SK-N-SH (cell line): ENCODE measurements around the gene TNN. TPM values are rescaled to one million over a fixed set of nuclear protein-coding genes. Genes with fewer than 3 reads are reported as not detected.

Experiments used
- CTCF ChIA-PET: fragments of 300-600, 350-600 bp; formaldehyde crosslinking; extraction: SDS; loops from one replicate; lab custom pipeline; 2021; lab: Yijun Ruan, JAX
- POLR2A ChIA-PET: fragments of 350-600 bp; sonication (Branson Sonifier 250); formaldehyde crosslinking; extraction: SDS; loops from one replicate; lab custom pipeline; 2020; ENCODE audit warnings: antibody characterized with exemption, inconsistent platforms; lab: Yijun Ruan, JAX
- DNase-seq: peaks from one replicate; pipeline ENCODE4 v3.0.0; 2012
- H2AFZ ChIP-seq: fragments of 200-600 bp; sonication (generic); 2 replicates; pipeline ENCODE4 v1.8.1; 2016; ENCODE audit warnings: antibody characterized with exemption, mild to moderate bottlenecking, low read depth
- H3F3A ChIP-seq: fragments of 200-600 bp; sonication (generic); replicated peaks from 2 replicates; pipeline ENCODE3; 2016; ENCODE audit warnings: antibody characterized with exemption, mild to moderate bottlenecking; ENCODE audit not compliant: insufficient read depth
- H3K27ac ChIP-seq, 2 experiments: fragments of 200-500 bp in 1 of 2; fragments of 200-600 bp in 1 of 2; sonication (Bioruptor generic) in 1 of 2; sonication (generic), shearing (Covaris generic) in 1 of 2; 2 replicates each; pipeline versions ENCODE4 v1.5.1 to v1.6.1; 2014 to 2016; ENCODE audit warnings: low read depth in 2 of 2, inconsistent platforms in 1 of 2, low read length in 1 of 2, mild to moderate bottlenecking in 1 of 2, mixed read lengths in 1 of 2
- H3K27me3 ChIP-seq: fragments of 200-600 bp; sonication (generic), shearing (Covaris generic); 2 replicates; pipeline ENCODE4 v1.6.1; 2016; ENCODE audit warnings: mixed run types; ENCODE audit not compliant: insufficient read depth
- H3K36me3 ChIP-seq, 2 experiments: fragments of 200-500 bp in 1 of 2; fragments of 200-600 bp in 1 of 2; sonication (Bioruptor generic) in 1 of 2; sonication (generic) in 1 of 2; replicated peaks in 1 of 2; 2 replicates each; pipeline versions ENCODE3 to v1.5.1; 2014 to 2016; ENCODE audit warnings: low read length in 1 of 2, mild to moderate bottlenecking in 1 of 2; ENCODE audit not compliant: insufficient read depth in 2 of 2, control insufficient read depth in 1 of 2
- H3K4me1 ChIP-seq, 2 experiments: fragments of 200-500 bp in 1 of 2; fragments of 200-600 bp in 1 of 2; sonication (Bioruptor generic) in 1 of 2; sonication (generic), shearing (Covaris generic) in 1 of 2; 2 replicates each; pipeline versions ENCODE4 v1.5.1 to v1.6.1; 2014 to 2016; ENCODE audit warnings: low read depth in 1 of 2, low read length in 1 of 2, mixed run types in 1 of 2; ENCODE audit not compliant: insufficient read depth in 2 of 2, control insufficient read depth in 1 of 2
- H3K4me2 ChIP-seq: fragments of 200-600 bp; sonication (generic), shearing (Covaris generic); 2 replicates; pipeline ENCODE4 v1.6.1; 2017; ENCODE audit warnings: mixed run types
- H3K4me3 ChIP-seq, 2 experiments: fragments of 200-500 bp in 1 of 2; fragments of 200-600 bp in 1 of 2; sonication (Bioruptor generic) in 1 of 2; sonication (generic), shearing (Covaris generic) in 1 of 2; 2 replicates each; pipeline versions ENCODE4 v1.5.1 to v1.8.1; 2014 to 2016; ENCODE audit warnings: low read depth in 2 of 2, inconsistent platforms in 1 of 2, low read length in 1 of 2, mild to moderate bottlenecking in 1 of 2, mixed read lengths in 1 of 2, moderate library complexity in 1 of 2
- H3K79me2 ChIP-seq: fragments of 200-600 bp; sonication (generic); 2 replicates; pipeline ENCODE4 v1.8.1; 2017; ENCODE audit warnings: mild to moderate bottlenecking; ENCODE audit not compliant: insufficient read depth
- H3K9ac ChIP-seq: fragments of 200-600 bp; sonication (generic); 2 replicates; pipeline ENCODE4 v1.6.1; 2017; ENCODE audit warnings: mixed run types
- H3K9me2 ChIP-seq: fragments of 200-600 bp; sonication (generic); 2 replicates; pipeline ENCODE4 v1.6.1; 2017; ENCODE audit warnings: mixed run types
- H3K9me3 ChIP-seq: fragments of 200-600 bp; sonication (generic); 2 replicates; pipeline ENCODE4 v1.6.1; 2017; ENCODE audit warnings: mixed run types, mild to moderate bottlenecking, moderate library complexity
- H4K20me1 ChIP-seq: fragments of 200-600 bp; sonication (generic); 2 replicates; pipeline ENCODE4 v1.6.1; 2017; ENCODE audit warnings: mild to moderate bottlenecking, mixed run types; ENCODE audit not compliant: insufficient read depth
- CHD2 ChIP-seq: fragments of 150-350 bp; IDR thresholded peaks from 2 replicates; pipeline ENCODE4 v1.6.1; 2018; ENCODE audit warnings: low read length; ENCODE audit not compliant: partially characterized antibody
- ELF1 ChIP-seq: IDR thresholded peaks from 2 replicates; pipeline ENCODE4 v1.4.0; 2012
- EP300 ChIP-seq, 2 experiments: IDR thresholded peaks; 2 replicates each; pipeline versions ENCODE4 v1.4.0 to v1.6.1; 2012; ENCODE audit warnings: borderline replicate concordance in 1 of 2, low read depth in 1 of 2, low read length in 1 of 2
- EZH2phosphoT487 ChIP-seq: fragments of 200-600 bp; sonication (generic); IDR thresholded peaks from 2 replicates; pipeline ENCODE4 v1.6.1; 2017; ENCODE audit warnings: low read depth, mixed run types, mild to moderate bottlenecking, antibody characterized with exemption, moderate library complexity, borderline replicate concordance
- FOSL2 ChIP-seq: IDR thresholded peaks from 2 replicates; pipeline ENCODE4 v1.4.0; 2012; ENCODE audit warnings: low read depth, mild to moderate bottlenecking, moderate library complexity, borderline replicate concordance
- FOXM1 ChIP-seq: IDR thresholded peaks from 2 replicates; pipeline ENCODE4 v1.4.0; 2012; ENCODE audit warnings: low read depth, mild to moderate bottlenecking
- GABPA ChIP-seq: IDR thresholded peaks from 2 replicates; pipeline ENCODE4 v1.4.0; 2012; ENCODE audit warnings: low read depth, mild to moderate bottlenecking
- GATA2 ChIP-seq: sonication (generic); formaldehyde crosslinking; IDR thresholded peaks from 2 replicates; pipeline ENCODE4 v1.5.0; 2020; ENCODE audit warnings: mild to moderate bottlenecking, missing genetic modification reagents
- JUND ChIP-seq: IDR thresholded peaks from 2 replicates; pipeline ENCODE4 v1.4.0; 2012
- MAX ChIP-seq: IDR thresholded peaks from 2 replicates; pipeline ENCODE4 v1.4.0; 2012; ENCODE audit warnings: low read depth
- MEF2A ChIP-seq: IDR thresholded peaks from 2 replicates; pipeline ENCODE4 v1.4.0; 2012; ENCODE audit warnings: low read depth, borderline replicate concordance
- NRF1 ChIP-seq: IDR thresholded peaks from 2 replicates; pipeline ENCODE4 v1.6.1; 2012; ENCODE audit warnings: low read depth, mild to moderate bottlenecking, low read length
- PBX3 ChIP-seq: IDR thresholded peaks from 2 replicates; pipeline ENCODE4; 2012
- RAD21 ChIP-seq: IDR thresholded peaks from 2 replicates; pipeline ENCODE4 v1.6.1; 2012; ENCODE audit warnings: mild to moderate bottlenecking, low read length
- RFX5 ChIP-seq: IDR thresholded peaks from 2 replicates; pipeline ENCODE4 v1.6.1; 2012; ENCODE audit warnings: mild to moderate bottlenecking, improper control_type of control experiment, low read length
- RXRA ChIP-seq: IDR thresholded peaks from 2 replicates; pipeline ENCODE4 v1.4.0; 2012; ENCODE audit warnings: low read depth, mild to moderate bottlenecking, borderline replicate concordance
- SMC3 ChIP-seq: IDR thresholded peaks from 2 replicates; pipeline ENCODE4 v1.6.1; 2012; ENCODE audit warnings: low read depth, low read length, improper control_type of control experiment
- TAF1 ChIP-seq: IDR thresholded peaks from 2 replicates; pipeline ENCODE4 v1.6.1; 2012; ENCODE audit warnings: low read depth, mild to moderate bottlenecking, low read length, moderate library complexity, borderline replicate concordance
- TCF12 ChIP-seq: IDR thresholded peaks from 2 replicates; pipeline ENCODE4 v1.4.0; 2012
- WGBS: methylation state at CpG from one replicate; pipeline ENCODE4 v1.1.6; 2017; ENCODE audit warnings: low lambda C conversion rate; 5-methylcytosine and 5-hydroxymethylcytosine counted together
- polyA plus RNA-seq, 3 experiments: library from polyadenylated mRNA; depleted of rRNA; stranded (reverse); fragments of >200 nt; gene quantifications; 2 replicates each; pipeline ENCODE4 v1.2.3, GENCODE V29; 2012
- TF ChIP-seq, protein P1 (sequence below): fragments of 150-350 bp; IDR thresholded peaks from 2 replicates; pipeline ENCODE4 v1.6.1; 2016; ENCODE audit warnings: mild to moderate bottlenecking, low read depth, low read length
- TF ChIP-seq, protein P2 (sequence below): IDR thresholded peaks from 2 replicates; pipeline ENCODE4 v1.4.0; 2012; ENCODE audit warnings: low read depth, borderline replicate concordance

The TNN gene
- polyA plus RNA-seq, 1 of the 3 experiments (the other 2 are of a cell fraction): not detected

DNA sequence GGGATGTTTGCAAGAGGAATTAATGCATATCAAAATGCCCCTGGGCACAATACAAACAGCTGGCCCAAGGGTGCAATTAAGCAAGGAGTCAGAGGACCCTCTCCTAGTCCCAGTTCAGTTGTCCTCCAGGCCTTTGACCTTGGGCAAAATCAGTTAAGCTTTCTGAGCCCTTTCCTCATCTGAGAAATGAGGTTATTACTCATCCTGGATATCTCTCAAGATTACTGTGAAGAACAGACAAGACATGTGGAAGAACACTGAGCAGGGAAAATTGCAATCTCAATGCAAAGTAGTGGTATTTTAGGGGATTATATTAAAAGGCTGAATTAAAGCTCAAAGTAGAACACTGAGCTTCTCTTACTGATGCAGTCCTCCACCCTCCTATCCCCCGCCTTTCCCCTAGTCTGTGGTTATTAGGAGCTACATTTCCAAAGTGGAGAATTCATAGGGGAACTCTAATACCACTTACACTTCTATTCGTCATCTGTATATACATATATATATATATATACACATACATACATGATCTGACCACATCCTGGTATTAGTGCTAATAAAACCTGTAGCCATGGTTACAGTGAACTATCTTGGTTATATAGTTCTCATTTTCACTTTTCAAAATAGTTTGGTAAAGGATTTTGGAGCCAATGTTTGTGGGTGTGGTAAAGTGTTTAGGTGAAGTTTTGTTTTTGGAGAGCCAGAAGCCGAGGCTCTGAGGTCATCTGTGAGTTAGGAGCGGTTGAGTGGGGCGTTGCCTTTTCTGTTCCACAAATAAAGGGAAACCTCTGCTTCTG lies 106.9 kb downstream of the TNN start:
- Histone ChIP-seq H3K36me3 (no peaks in the 10 kb centered on the region), H3K4me3 (no peak overlapping the region), H3K9ac (no peak overlapping the region), H3K4me2 (no peak overlapping the region), H3K79me2 (no peaks in the 10 kb centered on the region), H3K9me2 (no peaks in the 10 kb centered on the region), H3K27ac (no peak overlapping the region), H3K27me3 (no peaks in the 10 kb centered on the region), H3K9me3 (no peaks in the 10 kb centered on the region), H4K20me1 (no peaks in the 10 kb centered on the region), H3F3A (no peaks in the 10 kb centered on the region), H2AFZ (no peak overlapping the region), H3K4me1 (peaks cover 0 to 2% of the 10 kb centered on the region in 2 experiments; a peak in 1 of 4 replicates)
- TF ChIP-seq JUND (no peak), FOXM1 (no peak), RXRA (no peak), PBX3 (no peak), SMC3 (no peak), RAD21 (no peak), MEF2A (no peak), TAF1 (no peak), MAX (no peak), RFX5 (no peak), EZH2phosphoT487 (no peak), GABPA (no peak), TCF12 (no peak), ELF1 (no peak)
- TF ChIP-seq, protein P1, sequence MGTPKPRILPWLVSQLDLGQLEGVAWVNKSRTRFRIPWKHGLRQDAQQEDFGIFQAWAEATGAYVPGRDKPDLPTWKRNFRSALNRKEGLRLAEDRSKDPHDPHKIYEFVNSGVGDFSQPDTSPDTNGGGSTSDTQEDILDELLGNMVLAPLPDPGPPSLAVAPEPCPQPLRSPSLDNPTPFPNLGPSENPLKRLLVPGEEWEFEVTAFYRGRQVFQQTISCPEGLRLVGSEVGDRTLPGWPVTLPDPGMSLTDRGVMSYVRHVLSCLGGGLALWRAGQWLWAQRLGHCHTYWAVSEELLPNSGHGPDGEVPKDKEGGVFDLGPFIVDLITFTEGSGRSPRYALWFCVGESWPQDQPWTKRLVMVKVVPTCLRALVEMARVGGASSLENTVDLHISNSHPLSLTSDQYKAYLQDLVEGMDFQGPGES: no peak
- WGBS: 53% methylated on average over 5 of the region's 5 CpGs
- ChIA-PET CTCF (interaction anchor here (1.0 to 1.8 kb wide), 5 partner anchors 9 to 144 kb away, joined by 3 to 14 read pairs (median 3); no protein-coding TSS in a partner anchor), POLR2A (interaction anchor here (0.7 kb wide), 1 partner anchor 60 kb away, joined by 4 read pairs; no protein-coding TSS in a partner anchor)
- no peak for DNase-seq

GRCh38 chr1:175176246-175176645 lies 108.6 kb downstream of the TNN start:
- Histone ChIP-seq H3F3A (no peaks in the 10 kb centered on the region), H3K36me3 (no peaks in the 10 kb centered on the region), H3K9ac (no peak overlapping the region), H3K79me2 (no peaks in the 10 kb centered on the region), H3K4me3 (no peak overlapping the region), H3K27me3 (no peaks in the 10 kb centered on the region), H3K4me1 (peaks cover 0 to 2% of the 10 kb centered on the region in 2 experiments; a peak in 1 of 4 replicates), H3K4me2 (no peak overlapping the region), H3K9me3 (no peaks in the 10 kb centered on the region), H3K27ac (no peak overlapping the region), H4K20me1 (no peaks in the 10 kb centered on the region), H2AFZ (no peak overlapping the region), H3K9me2 (no peaks in the 10 kb centered on the region)
- CTCF ChIA-PET: interaction anchor here (1.0 to 1.9 kb wide), 4 partner anchors 11 to 143 kb away, joined by 3 to 4 read pairs (median 4); no protein-coding TSS in a partner anchor
- POLR2A ChIA-PET: no interaction called here
- DNase-seq: no peak
- 13% methylated on average over 1 of the region's 1 CpG for WGBS
- no peak for TF ChIP-seq FOXM1
- TF ChIP-seq, protein P2, sequence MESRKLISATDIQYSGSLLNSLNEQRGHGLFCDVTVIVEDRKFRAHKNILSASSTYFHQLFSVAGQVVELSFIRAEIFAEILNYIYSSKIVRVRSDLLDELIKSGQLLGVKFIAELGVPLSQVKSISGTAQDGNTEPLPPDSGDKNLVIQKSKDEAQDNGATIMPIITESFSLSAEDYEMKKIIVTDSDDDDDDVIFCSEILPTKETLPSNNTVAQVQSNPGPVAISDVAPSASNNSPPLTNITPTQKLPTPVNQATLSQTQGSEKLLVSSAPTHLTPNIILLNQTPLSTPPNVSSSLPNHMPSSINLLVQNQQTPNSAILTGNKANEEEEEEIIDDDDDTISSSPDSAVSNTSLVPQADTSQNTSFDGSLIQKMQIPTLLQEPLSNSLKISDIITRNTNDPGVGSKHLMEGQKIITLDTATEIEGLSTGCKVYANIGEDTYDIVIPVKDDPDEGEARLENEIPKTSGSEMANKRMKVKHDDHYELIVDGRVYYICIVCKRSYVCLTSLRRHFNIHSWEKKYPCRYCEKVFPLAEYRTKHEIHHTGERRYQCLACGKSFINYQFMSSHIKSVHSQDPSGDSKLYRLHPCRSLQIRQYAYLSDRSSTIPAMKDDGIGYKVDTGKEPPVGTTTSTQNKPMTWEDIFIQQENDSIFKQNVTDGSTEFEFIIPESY: no peak
- no peak for TF ChIP-seq JUND
- no peak for TF ChIP-seq CHD2
- TF ChIP-seq ELF1: no peak
- no peak for TF ChIP-seq RXRA
- no peak for TF ChIP-seq FOSL2
- no peak for TF ChIP-seq TAF1
- no peak for TF ChIP-seq EZH2phosphoT487
- no peak for TF ChIP-seq EP300 (IDR thresholded peaks at IDR 0.05; ENCODE audit: borderline replicate concordance in 1 of 2, low read depth in 1 of 2, low read length in 1 of 2)
- TF ChIP-seq, protein P1: no peak
- no peak for TF ChIP-seq RFX5
- TF ChIP-seq GATA2 (CRISPR knock-in tag): no peak
- TF ChIP-seq NRF1: no peak
- TF ChIP-seq GABPA: no peak
